ENCODE measurements around the gene UNC13A. TPM values are rescaled to one million over a fixed set of nuclear protein-coding genes. Genes with fewer than 3 reads are reported as not detected.

The UNC13A gene
- polyA plus RNA-seq, 1 donor from 2014 or later, result 7.8 TPM

DNA sequence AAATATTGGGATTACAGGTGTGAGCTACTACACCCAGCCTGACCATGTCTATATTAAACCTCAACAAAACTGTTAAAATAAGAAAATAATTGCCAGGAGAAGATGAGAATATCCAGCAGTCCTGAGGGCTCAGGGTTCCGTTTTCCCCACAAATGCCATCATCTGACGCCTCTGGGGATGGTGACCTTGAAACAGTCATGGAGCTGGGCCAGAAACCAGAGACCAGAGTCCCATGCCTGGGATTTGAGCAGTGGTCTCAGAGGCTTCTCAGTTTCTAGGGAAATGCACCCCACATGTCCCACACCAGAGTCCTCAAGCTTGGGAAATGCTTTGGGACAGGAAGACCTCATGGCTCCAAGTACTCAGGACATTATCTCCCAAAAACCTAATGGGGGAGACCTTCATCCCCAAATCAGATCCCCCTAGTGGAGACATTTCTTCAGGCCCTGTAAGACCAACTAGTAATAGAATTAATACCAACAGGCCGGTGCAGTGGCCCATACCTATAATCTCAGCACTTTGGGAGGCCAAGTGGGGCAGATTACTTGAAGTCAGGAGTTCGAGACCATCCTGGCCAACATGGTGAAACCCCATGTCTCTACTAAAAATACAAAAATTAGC lies 28.3 kb upstream of the UNC13A start:
- H3K9me3 ChIP-seq (ENCODE audit: low read length), result no peaks in the 10 kb centered on the region
- H3K9ac ChIP-seq (ENCODE audit: low read length), result no peak overlapping the region
- no peak overlapping the region for H3K4me2 ChIP-seq (ENCODE audit: low read length)
- no peak overlapping the region for H2AFZ ChIP-seq (ENCODE audit: low read depth, low read length)
- H3K27ac ChIP-seq (ENCODE audit: low read length), result no peak overlapping the region
- no peaks in the 10 kb centered on the region for H3K27me3 ChIP-seq (ENCODE audit: insufficient read depth, low read depth, low read length)
- peaks cover 23% of the 10 kb centered on the region for H3K79me2 ChIP-seq (replicated peaks; ENCODE audit: insufficient read depth, low read length)
- no peak overlapping the region for H3K4me3 ChIP-seq (ENCODE audit: low read length)
- no peaks in the 10 kb centered on the region for H3K9me2 ChIP-seq (ENCODE audit: insufficient read depth, low read length)
- H3F3A ChIP-seq (ENCODE audit: insufficient read depth, low read length, poor library complexity, severe bottlenecking), result no peaks in the 10 kb centered on the region
- TF ChIP-seq POLR2AphosphoS5 (IDR thresholded peaks at IDR 0.05) (no peak), TAF1 (IDR thresholded peaks at IDR 0.05; ENCODE audit: low read depth) (no peak), MXI1 (conservative IDR thresholded peaks at IDR 0.05; ENCODE audit: poor library complexity, severe bottlenecking) (no peak), EP300 (conservative IDR thresholded peaks at IDR 0.05; ENCODE audit: poor library complexity, severe bottlenecking) (no peak), SMC3 (conservative IDR thresholded peaks at IDR 0.05; ENCODE audit: poor library complexity) (no peak), RAD21 (conservative IDR thresholded peaks at IDR 0.05) (no peak)
- TF ChIP-seq, protein P1, sequence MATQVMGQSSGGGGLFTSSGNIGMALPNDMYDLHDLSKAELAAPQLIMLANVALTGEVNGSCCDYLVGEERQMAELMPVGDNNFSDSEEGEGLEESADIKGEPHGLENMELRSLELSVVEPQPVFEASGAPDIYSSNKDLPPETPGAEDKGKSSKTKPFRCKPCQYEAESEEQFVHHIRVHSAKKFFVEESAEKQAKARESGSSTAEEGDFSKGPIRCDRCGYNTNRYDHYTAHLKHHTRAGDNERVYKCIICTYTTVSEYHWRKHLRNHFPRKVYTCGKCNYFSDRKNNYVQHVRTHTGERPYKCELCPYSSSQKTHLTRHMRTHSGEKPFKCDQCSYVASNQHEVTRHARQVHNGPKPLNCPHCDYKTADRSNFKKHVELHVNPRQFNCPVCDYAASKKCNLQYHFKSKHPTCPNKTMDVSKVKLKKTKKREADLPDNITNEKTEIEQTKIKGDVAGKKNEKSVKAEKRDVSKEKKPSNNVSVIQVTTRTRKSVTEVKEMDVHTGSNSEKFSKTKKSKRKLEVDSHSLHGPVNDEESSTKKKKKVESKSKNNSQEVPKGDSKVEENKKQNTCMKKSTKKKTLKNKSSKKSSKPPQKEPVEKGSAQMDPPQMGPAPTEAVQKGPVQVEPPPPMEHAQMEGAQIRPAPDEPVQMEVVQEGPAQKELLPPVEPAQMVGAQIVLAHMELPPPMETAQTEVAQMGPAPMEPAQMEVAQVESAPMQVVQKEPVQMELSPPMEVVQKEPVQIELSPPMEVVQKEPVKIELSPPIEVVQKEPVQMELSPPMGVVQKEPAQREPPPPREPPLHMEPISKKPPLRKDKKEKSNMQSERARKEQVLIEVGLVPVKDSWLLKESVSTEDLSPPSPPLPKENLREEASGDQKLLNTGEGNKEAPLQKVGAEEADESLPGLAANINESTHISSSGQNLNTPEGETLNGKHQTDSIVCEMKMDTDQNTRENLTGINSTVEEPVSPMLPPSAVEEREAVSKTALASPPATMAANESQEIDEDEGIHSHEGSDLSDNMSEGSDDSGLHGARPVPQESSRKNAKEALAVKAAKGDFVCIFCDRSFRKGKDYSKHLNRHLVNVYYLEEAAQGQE (IDR thresholded peaks at IDR 0.05; ENCODE audit: borderline replicate concordance), result no peak
- TF ChIP-seq, protein P2, sequence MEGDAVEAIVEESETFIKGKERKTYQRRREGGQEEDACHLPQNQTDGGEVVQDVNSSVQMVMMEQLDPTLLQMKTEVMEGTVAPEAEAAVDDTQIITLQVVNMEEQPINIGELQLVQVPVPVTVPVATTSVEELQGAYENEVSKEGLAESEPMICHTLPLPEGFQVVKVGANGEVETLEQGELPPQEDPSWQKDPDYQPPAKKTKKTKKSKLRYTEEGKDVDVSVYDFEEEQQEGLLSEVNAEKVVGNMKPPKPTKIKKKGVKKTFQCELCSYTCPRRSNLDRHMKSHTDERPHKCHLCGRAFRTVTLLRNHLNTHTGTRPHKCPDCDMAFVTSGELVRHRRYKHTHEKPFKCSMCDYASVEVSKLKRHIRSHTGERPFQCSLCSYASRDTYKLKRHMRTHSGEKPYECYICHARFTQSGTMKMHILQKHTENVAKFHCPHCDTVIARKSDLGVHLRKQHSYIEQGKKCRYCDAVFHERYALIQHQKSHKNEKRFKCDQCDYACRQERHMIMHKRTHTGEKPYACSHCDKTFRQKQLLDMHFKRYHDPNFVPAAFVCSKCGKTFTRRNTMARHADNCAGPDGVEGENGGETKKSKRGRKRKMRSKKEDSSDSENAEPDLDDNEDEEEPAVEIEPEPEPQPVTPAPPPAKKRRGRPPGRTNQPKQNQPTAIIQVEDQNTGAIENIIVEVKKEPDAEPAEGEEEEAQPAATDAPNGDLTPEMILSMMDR (IDR thresholded peaks at IDR 0.05; ENCODE audit: poor library complexity, severe bottlenecking), result no peak
- no peaks in the 10 kb centered on the region for H4K20me1 ChIP-seq (ENCODE audit: insufficient read depth)
- H3K36me3 ChIP-seq (ENCODE audit: insufficient read depth, low read length), result no peaks in the 10 kb centered on the region

DNA sequence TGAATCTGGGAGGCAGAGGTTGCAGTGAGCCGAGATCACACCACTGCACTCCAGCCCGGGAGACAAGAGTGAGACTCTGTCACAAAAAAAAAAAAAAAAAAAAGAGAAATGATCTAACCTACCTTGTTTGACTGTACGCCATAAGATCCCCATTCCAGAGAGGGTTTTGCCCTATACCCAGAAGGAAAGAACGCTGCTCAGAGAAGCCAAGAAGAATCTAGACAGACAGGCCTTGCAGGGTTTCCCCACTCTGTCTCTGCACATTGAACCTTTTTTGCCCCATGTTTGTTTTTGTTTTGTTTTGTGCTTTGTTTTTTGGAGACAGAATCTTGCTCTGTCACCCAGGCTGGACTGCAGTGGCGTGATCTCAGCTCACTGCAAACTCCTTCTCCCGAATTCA lies 23.7 kb upstream of the UNC13A start:
- no peak overlapping the region for H2AFZ ChIP-seq (ENCODE audit: low read depth, low read length)
- H3K4me3 ChIP-seq (ENCODE audit: low read length), result no peak overlapping the region
- H3K9ac ChIP-seq (ENCODE audit: low read length), result no peak overlapping the region
- H4K20me1 ChIP-seq (ENCODE audit: insufficient read depth), result no peaks in the 10 kb centered on the region
- no peak overlapping the region for H3K4me2 ChIP-seq (ENCODE audit: low read length)
- H3K36me3 ChIP-seq (ENCODE audit: insufficient read depth, low read length), result no peaks in the 10 kb centered on the region
- no peaks in the 10 kb centered on the region for H3F3A ChIP-seq (ENCODE audit: insufficient read depth, low read length, poor library complexity, severe bottlenecking)
- no peaks in the 10 kb centered on the region for H3K79me2 ChIP-seq (replicated peaks; ENCODE audit: insufficient read depth, low read length)
- no peaks in the 10 kb centered on the region for H3K27me3 ChIP-seq (ENCODE audit: insufficient read depth, low read depth, low read length)
- TF ChIP-seq SMC3 (conservative IDR thresholded peaks at IDR 0.05; ENCODE audit: poor library complexity), result no peak
- H3K9me3 ChIP-seq (ENCODE audit: low read length), result no peaks in the 10 kb centered on the region
- H3K9me2 ChIP-seq (ENCODE audit: insufficient read depth, low read length), result no peaks in the 10 kb centered on the region
- H3K27ac ChIP-seq (ENCODE audit: low read length), result no peak overlapping the region

DNA sequence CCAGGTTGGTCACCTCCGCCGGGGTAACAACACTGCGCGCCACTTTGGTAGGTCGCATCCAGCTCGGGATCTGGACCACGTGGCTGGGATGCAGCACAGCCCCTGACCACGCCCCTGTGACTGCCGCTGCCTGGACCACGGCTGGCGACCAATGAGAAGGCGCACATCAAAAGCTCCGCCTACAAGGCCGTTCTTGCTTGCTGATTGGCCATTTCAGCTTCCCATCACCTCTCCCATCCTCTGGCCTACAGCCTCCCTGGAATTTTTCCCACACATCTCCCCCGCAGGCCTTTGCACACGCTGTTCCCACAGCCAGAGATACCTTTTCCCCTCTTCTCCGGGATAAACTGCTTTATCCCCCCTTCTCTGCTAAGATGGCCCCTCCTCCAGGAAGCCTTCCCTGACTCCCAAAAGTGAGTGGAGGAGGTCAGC lies 18.6 kb upstream of the UNC13A start:
- H3K27ac ChIP-seq (ENCODE audit: low read length), result no peak overlapping the region
- H3K79me2 ChIP-seq (replicated peaks; ENCODE audit: insufficient read depth, low read length), result no peaks in the 10 kb centered on the region
- H3K36me3 ChIP-seq (ENCODE audit: insufficient read depth, low read length), result no peaks in the 10 kb centered on the region
- no peak overlapping the region for H3K4me2 ChIP-seq (ENCODE audit: low read length)
- no peaks in the 10 kb centered on the region for H3K9me2 ChIP-seq (ENCODE audit: insufficient read depth, low read length)
- H3K9me3 ChIP-seq (ENCODE audit: low read length), result no peaks in the 10 kb centered on the region
- H3K4me3 ChIP-seq (ENCODE audit: low read length), result no peak overlapping the region
- H3K9ac ChIP-seq (ENCODE audit: low read length), result no peak overlapping the region
- no peaks in the 10 kb centered on the region for H4K20me1 ChIP-seq (ENCODE audit: insufficient read depth)
- TF ChIP-seq EP300 (conservative IDR thresholded peaks at IDR 0.05; ENCODE audit: poor library complexity, severe bottlenecking) (no peak), POLR2AphosphoS5 (IDR thresholded peaks at IDR 0.05) (no peak), TAF1 (IDR thresholded peaks at IDR 0.05; ENCODE audit: low read depth) (no peak), SMC3 (conservative IDR thresholded peaks at IDR 0.05; ENCODE audit: poor library complexity) (no peak), MXI1 (conservative IDR thresholded peaks at IDR 0.05; ENCODE audit: poor library complexity, severe bottlenecking) (no peak), EZH2 (IDR thresholded peaks at IDR 0.05; ENCODE audit: borderline replicate concordance, insufficient read depth, low read length, poor library complexity, severe bottlenecking) (no peak), RAD21 (conservative IDR thresholded peaks at IDR 0.05) (no peak)
- TF ChIP-seq, protein P1 (IDR thresholded peaks at IDR 0.05; ENCODE audit: borderline replicate concordance), result no peak
- TF ChIP-seq, protein P2 (IDR thresholded peaks at IDR 0.05; ENCODE audit: poor library complexity, severe bottlenecking), result no peak
- no peak overlapping the region for H2AFZ ChIP-seq (ENCODE audit: low read depth, low read length)
- no peaks in the 10 kb centered on the region for H3K27me3 ChIP-seq (ENCODE audit: insufficient read depth, low read depth, low read length)
- H3F3A ChIP-seq (ENCODE audit: insufficient read depth, low read length, poor library complexity, severe bottlenecking), result no peaks in the 10 kb centered on the region

All from neural cell (in vitro differentiated cells).